Measurements from ENCODE around the gene IL18RAP. TPM values are rescaled to one million over a fixed set of nuclear protein-coding genes. Genes with fewer than 3 reads are reported as not detected.

The IL18RAP gene
- total RNA-seq, 1 donor from 2014 or later: not detected

GRCh38 chr2:102423368-102423767, 408 bp downstream of the IL18RAP start:
- no peak for TF ChIP-seq CTCF (IDR thresholded peaks at IDR 0.05; ENCODE audit: insufficient read depth, low read length, poor library complexity, severe bottlenecking)
- no peaks in the 10 kb centered on the region for H3K36me3 ChIP-seq (ENCODE audit: control insufficient read depth, insufficient read depth, low read length)
- no peak for DNase-seq (ENCODE audit: low read depth)
- H3K27me3 ChIP-seq (ENCODE audit: control insufficient read depth, insufficient read depth, low read length): no peaks in the 10 kb centered on the region
- H3K4me3 ChIP-seq (ENCODE audit: low read depth, low read length): no peak overlapping the region

- DNase-seq (ENCODE audit: low read depth): no peak
- H3K4me3 ChIP-seq (ENCODE audit: low read depth, low read length): no peak overlapping the region
- no peak for TF ChIP-seq CTCF (IDR thresholded peaks at IDR 0.05; ENCODE audit: insufficient read depth, low read length, poor library complexity, severe bottlenecking)
- no peaks in the 10 kb centered on the region for H3K36me3 ChIP-seq (ENCODE audit: control insufficient read depth, insufficient read depth, low read length)
- H3K27me3 ChIP-seq (ENCODE audit: control insufficient read depth, insufficient read depth, low read length): no peaks in the 10 kb centered on the region
Observed at GRCh38 chr2:102424754-102425153, 1.8 kb downstream of the IL18RAP start.

- H3K27me3 ChIP-seq (ENCODE audit: control insufficient read depth, insufficient read depth, low read length): no peaks in the 10 kb centered on the region
- no peak overlapping the region for H3K4me3 ChIP-seq (ENCODE audit: low read depth, low read length)
- no peaks in the 10 kb centered on the region for H3K36me3 ChIP-seq (ENCODE audit: control insufficient read depth, insufficient read depth, low read length)
- DNase-seq (ENCODE audit: low read depth): no peak
- no peak for TF ChIP-seq CTCF (IDR thresholded peaks at IDR 0.05; ENCODE audit: insufficient read depth, low read length, poor library complexity, severe bottlenecking)
Observed at GRCh38 chr2:102425441-102426132, 2.6 kb downstream of the IL18RAP start.

GRCh38 chr2:102427249-102427648, 4.3 kb downstream of the IL18RAP start:
- no peaks in the 10 kb centered on the region for H3K27me3 ChIP-seq (ENCODE audit: control insufficient read depth, insufficient read depth, low read length)
- H3K36me3 ChIP-seq (ENCODE audit: control insufficient read depth, insufficient read depth, low read length): no peaks in the 10 kb centered on the region
- H3K4me3 ChIP-seq (ENCODE audit: low read depth, low read length): no peak overlapping the region
- no peak for DNase-seq (ENCODE audit: low read depth)
- no peak for TF ChIP-seq CTCF (IDR thresholded peaks at IDR 0.05; ENCODE audit: insufficient read depth, low read length, poor library complexity, severe bottlenecking)

GRCh38 chr2:102428573-102428972, 5.6 kb downstream of the IL18RAP start:
- H3K27me3 ChIP-seq (ENCODE audit: control insufficient read depth, insufficient read depth, low read length): no peaks in the 10 kb centered on the region
- TF ChIP-seq CTCF (IDR thresholded peaks at IDR 0.05; ENCODE audit: insufficient read depth, low read length, poor library complexity, severe bottlenecking): no peak
- DNase-seq (ENCODE audit: low read depth): no peak
- no peaks in the 10 kb centered on the region for H3K36me3 ChIP-seq (ENCODE audit: control insufficient read depth, insufficient read depth, low read length)
- H3K4me3 ChIP-seq (ENCODE audit: low read depth, low read length): no peak overlapping the region

- H3K4me3 ChIP-seq (ENCODE audit: low read depth, low read length): no peak overlapping the region
- TF ChIP-seq CTCF (IDR thresholded peaks at IDR 0.05; ENCODE audit: insufficient read depth, low read length, poor library complexity, severe bottlenecking): no peak
- no peaks in the 10 kb centered on the region for H3K36me3 ChIP-seq (ENCODE audit: control insufficient read depth, insufficient read depth, low read length)
- no peaks in the 10 kb centered on the region for H3K27me3 ChIP-seq (ENCODE audit: control insufficient read depth, insufficient read depth, low read length)
- no peak for DNase-seq (ENCODE audit: low read depth)
Observed at GRCh38 chr2:102432386-102432785, 9.4 kb downstream of the IL18RAP start.
